Body of pancreas (tissue), 4 donors: ENCODE results near the gene CCDC174. TPM values are rescaled to one million over a fixed set of nuclear protein-coding genes. Genes with fewer than 3 reads are reported as not detected.
A peak's percentile ranks its signal among the peaks of the same experiment; 100 is the strongest.

Experiments
- ATAC-seq: fragments of 150-250 bp; one replicate; pipeline ENCODE4 v1.9.1; 2016
- DNase-seq, 4 donors: peaks; one replicate each; pipeline ENCODE4 v3.0.0-alpha.2; 2019
- H3K27ac ChIP-seq, 4 donors: fragments of 200-600 bp; sonication (generic); 1 replicate in 3 of 4; 2 replicates in 1 of 4; pipeline versions ENCODE4 v1.5.1 to v1.6.1; 2016 to 2019; ENCODE audit warnings: mild to moderate bottlenecking in 1 of 4, mixed read lengths in 1 of 4, moderate library complexity in 1 of 4
- H3K27me3 ChIP-seq, 2 donors: fragments of 200-600 bp; sonication (generic); one replicate each; pipeline ENCODE4 v1.6.0; 2016; ENCODE audit warnings: mild to moderate bottlenecking in 1 of 2
- H3K36me3 ChIP-seq, 2 donors: fragments of 200-600 bp; sonication (generic); replicated peaks in 1 of 2; 2 replicates each; pipeline ENCODE4 v1.5.1; 2016; ENCODE audit warnings: low read depth in 2 of 2; ENCODE audit not compliant: insufficient read depth in 1 of 2
- H3K4me1 ChIP-seq: fragments of 200-600 bp; sonication (generic); one replicate; pipeline ENCODE4 v1.6.0; 2016
- H3K4me3 ChIP-seq, 2 donors: fragments of 200-600 bp; sonication (generic); 1 replicate in 1 of 2; 2 replicates in 1 of 2; pipeline ENCODE4 v1.5.1; 2016 to 2019
- H3K9me3 ChIP-seq, 3 donors: fragments of 200-600 bp; sonication (generic); 1 replicate in 2 of 3; 2 replicates in 1 of 3; pipeline ENCODE4 v1.5.1; 2016
- CTCF ChIP-seq, 7 experiments: fragments of 450-650 bp in 4 of 7; fragments of 200-600 bp in 3 of 7; sonication (generic) in 3 of 7; IDR thresholded peaks; one replicate each; pipeline ENCODE4 v1.5.1; 2016 to 2019; ENCODE audit warnings: antibody characterized with exemption in 7 of 7
- POLR2A ChIP-seq, 3 donors: fragments of 450-650 bp; IDR thresholded peaks; one replicate each; pipeline ENCODE4 v1.6.1; 2016; ENCODE audit warnings: antibody characterized with exemption in 3 of 3, mild to moderate bottlenecking in 2 of 3
- WGBS, 2 donors: methylation state at CpG; one replicate each; pipeline ENCODE4 v1.1.5; 2017; 5-methylcytosine and 5-hydroxymethylcytosine counted together
- intact Hi-C: fragments of 100-400 bp; cut with DNase I; formaldehyde crosslinking; loops from one replicate; pipeline ENCODE4 v1.15.1; 2023
- total RNA-seq, 2 donors: library from RNA; depleted of rRNA; stranded (reverse); fragments of >200 nt; gene quantifications; one replicate each; pipeline ENCODE4 v1.1.0, GENCODE V29; 2016

The CCDC174 gene
- total RNA-seq, 2 donors from 2014 or later = 11.2 to 17.8 TPM

- intact Hi-C loops = no loop called here
- ATAC-seq (no peak), DNase-seq (no peak)
- Histone ChIP-seq H3K27ac (no peak overlapping the region), H3K9me3 (no peaks in the 10 kb centered on the region), H3K4me3 (no peak overlapping the region), H3K4me1 (peaks cover 24% of the 10 kb centered on the region), H3K27me3 (no peaks in the 10 kb centered on the region), H3K36me3 (no peaks in the 10 kb centered on the region)
- 90 to 93% methylated on average over 6 of the region's 6 CpGs for WGBS, 2 donors
- TF ChIP-seq POLR2A (IDR thresholded peaks at IDR 0.05) (no peak), CTCF (IDR thresholded peaks at IDR 0.05) (no peak)
Measured at GRCh38 chr3:14617508-14618023, 34.0 kb upstream of the CCDC174 start.

- no peak overlapping the region for H3K27ac ChIP-seq
- peaks cover 29% of the 10 kb centered on the region for H3K4me1 ChIP-seq
- no peak overlapping the region for H3K4me3 ChIP-seq
- no peaks in the 10 kb centered on the region for H3K27me3 ChIP-seq
- TF ChIP-seq CTCF (IDR thresholded peaks at IDR 0.05) (no peak), POLR2A (IDR thresholded peaks at IDR 0.05) (no peak)
- intact Hi-C loops = no loop called here
- 42 to 62% methylated on average over 2 of the region's 2 CpGs for WGBS, 2 donors
- DNase-seq = no peak
- ATAC-seq = no peak
- no peaks in the 10 kb centered on the region for H3K36me3 ChIP-seq
- no peaks in the 10 kb centered on the region for H3K9me3 ChIP-seq
Measured at GRCh38 chr3:14619605-14620004, 32.0 kb upstream of the CCDC174 start.

GRCh38 chr3:14620512-14620911 lies 31.1 kb upstream of the CCDC174 start:
- 8 to 14% methylated on average over 7 of the region's 7 CpGs for WGBS, 2 donors
- ATAC-seq (peak; percentile 89), DNase-seq (peak; percentile 60 to 77 (median 70))
- no peaks in the 10 kb centered on the region for H3K27me3 ChIP-seq
- peaks cover 29% of the 10 kb centered on the region for H3K4me1 ChIP-seq
- intact Hi-C loops = no loop called here
- TF ChIP-seq POLR2A (IDR thresholded peaks at IDR 0.05) = no peak
- TF ChIP-seq CTCF (IDR thresholded peaks at IDR 0.05) = no peak
- no peak overlapping the region for H3K4me3 ChIP-seq
- no peaks in the 10 kb centered on the region for H3K36me3 ChIP-seq
- no peaks in the 10 kb centered on the region for H3K9me3 ChIP-seq
- H3K27ac ChIP-seq = no peak overlapping the region

- ATAC-seq = no peak
Measured at GRCh38 chr3:14621093-14621492, 30.5 kb upstream of the CCDC174 start.

More at GRCh38 chr3:14621093-14621492, 30.5 kb upstream of the CCDC174 start:
- H3K27me3 ChIP-seq = no peaks in the 10 kb centered on the region
- DNase-seq = no peak
- H3K4me3 ChIP-seq = no peak overlapping the region
- 71 to 76% methylated on average over 4 of the region's 4 CpGs for WGBS, 2 donors
- H3K4me1 ChIP-seq = peaks cover 29% of the 10 kb centered on the region
- no peaks in the 10 kb centered on the region for H3K9me3 ChIP-seq
- no peaks in the 10 kb centered on the region for H3K36me3 ChIP-seq
- H3K27ac ChIP-seq = no peak overlapping the region
- no peak for TF ChIP-seq POLR2A (IDR thresholded peaks at IDR 0.05)
- no peak for TF ChIP-seq CTCF (IDR thresholded peaks at IDR 0.05)
- intact Hi-C loops = no loop called here
